ENCODE data around the gene SMARCB1. TPM values are rescaled to one million over a fixed set of nuclear protein-coding genes. Genes with fewer than 3 reads are reported as not detected.

Gene SMARCB1
- total RNA-seq, 2 donors from 2014 or later = 136 to 148 TPM

DNA sequence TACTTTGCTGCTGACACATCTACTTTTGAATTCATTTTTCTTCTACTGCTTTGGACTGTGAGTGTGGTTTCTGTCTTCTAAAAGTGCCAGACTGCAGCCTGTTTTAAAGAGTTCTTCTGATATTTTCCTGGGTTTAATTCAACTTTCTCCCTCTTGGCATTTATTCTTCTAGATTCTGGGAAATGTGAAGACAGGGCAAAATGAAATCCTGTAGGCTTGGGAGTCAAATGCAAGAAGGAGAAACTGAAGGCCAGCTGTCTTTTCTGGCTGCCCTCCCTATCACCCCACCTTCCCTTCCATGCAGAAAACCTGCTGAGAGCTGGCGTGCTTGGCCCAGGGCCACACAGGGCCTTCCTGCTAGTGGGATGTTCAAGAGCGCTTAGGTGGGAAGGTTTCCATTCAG lies 43.5 kb upstream of the SMARCB1 start:
- H3K36me3 ChIP-seq (ENCODE audit: control insufficient read depth, insufficient read depth, low read length) = peaks cover 20% of the 10 kb centered on the region
- TF ChIP-seq, protein P1, sequence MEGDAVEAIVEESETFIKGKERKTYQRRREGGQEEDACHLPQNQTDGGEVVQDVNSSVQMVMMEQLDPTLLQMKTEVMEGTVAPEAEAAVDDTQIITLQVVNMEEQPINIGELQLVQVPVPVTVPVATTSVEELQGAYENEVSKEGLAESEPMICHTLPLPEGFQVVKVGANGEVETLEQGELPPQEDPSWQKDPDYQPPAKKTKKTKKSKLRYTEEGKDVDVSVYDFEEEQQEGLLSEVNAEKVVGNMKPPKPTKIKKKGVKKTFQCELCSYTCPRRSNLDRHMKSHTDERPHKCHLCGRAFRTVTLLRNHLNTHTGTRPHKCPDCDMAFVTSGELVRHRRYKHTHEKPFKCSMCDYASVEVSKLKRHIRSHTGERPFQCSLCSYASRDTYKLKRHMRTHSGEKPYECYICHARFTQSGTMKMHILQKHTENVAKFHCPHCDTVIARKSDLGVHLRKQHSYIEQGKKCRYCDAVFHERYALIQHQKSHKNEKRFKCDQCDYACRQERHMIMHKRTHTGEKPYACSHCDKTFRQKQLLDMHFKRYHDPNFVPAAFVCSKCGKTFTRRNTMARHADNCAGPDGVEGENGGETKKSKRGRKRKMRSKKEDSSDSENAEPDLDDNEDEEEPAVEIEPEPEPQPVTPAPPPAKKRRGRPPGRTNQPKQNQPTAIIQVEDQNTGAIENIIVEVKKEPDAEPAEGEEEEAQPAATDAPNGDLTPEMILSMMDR (conservative IDR thresholded peaks at IDR 0.05) = no peak
- H3K4me3 ChIP-seq (ENCODE audit: low read length) = no peak overlapping the region
- no peak overlapping the region for H3K27ac Mint-ChIP-seq
- no peaks in the 10 kb centered on the region for H3K4me1 ChIP-seq (ENCODE audit: control insufficient read depth, insufficient read depth, low read length)
- no peaks in the 10 kb centered on the region for H3K9me3 ChIP-seq (ENCODE audit: control insufficient read depth, low read length)
- H3K9me3 Mint-ChIP-seq = peaks cover 17% of the 10 kb centered on the region
- WGBS, 2 experiments (ENCODE audit: insufficient coverage in 1 of 2, insufficient read length in 1 of 2) = 63 to 74% methylated on average over 1 to 2 of the region's 2 CpGs
- H3K4me3 Mint-ChIP-seq = no peak overlapping the region
- no peaks in the 10 kb centered on the region for H3K27me3 Mint-ChIP-seq (ENCODE audit: insufficient read depth)
- H3K27me3 ChIP-seq (ENCODE audit: control insufficient read depth, insufficient read depth, low read length, poor library complexity, severe bottlenecking) = no peaks in the 10 kb centered on the region
- no peak for DNase-seq
- H3K27ac ChIP-seq (ENCODE audit: low read depth, low read length) = no peak overlapping the region
- peaks cover 41% of the 10 kb centered on the region for H3K36me3 Mint-ChIP-seq (ENCODE audit: low read depth)
- no peaks in the 10 kb centered on the region for H3K4me1 Mint-ChIP-seq
- H3K9ac ChIP-seq (ENCODE audit: extremely low read depth, low read length, poor library complexity, severe bottlenecking) = no peak overlapping the region

DNA sequence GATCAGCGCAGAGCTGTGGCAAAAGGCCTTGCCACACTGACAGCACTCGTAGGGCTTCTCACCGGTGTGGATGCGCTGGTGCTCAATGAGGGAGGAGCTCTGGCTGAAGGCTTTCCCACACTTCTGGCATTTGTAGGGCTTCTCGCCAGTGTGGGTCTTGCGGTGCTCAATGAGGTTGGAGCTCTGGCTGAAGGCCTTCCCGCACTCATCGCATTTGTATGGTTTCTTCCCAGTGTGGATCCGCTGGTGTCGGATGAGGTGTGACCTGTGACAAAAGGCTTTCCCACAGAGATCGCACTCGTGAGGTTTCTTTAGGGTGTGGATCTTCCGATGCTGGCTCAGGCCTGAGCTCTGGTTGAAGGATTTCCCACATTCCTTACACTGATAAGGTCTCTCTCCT lies 42.8 kb upstream of the SMARCB1 start:
- Histone ChIP-seq H3K9me3 (ENCODE audit: control insufficient read depth, low read length) (no peaks in the 10 kb centered on the region), H3K9ac (ENCODE audit: extremely low read depth, low read length, poor library complexity, severe bottlenecking) (no peak overlapping the region), H3K27me3 (ENCODE audit: control insufficient read depth, insufficient read depth, low read length, poor library complexity, severe bottlenecking) (no peaks in the 10 kb centered on the region), H3K4me1 (ENCODE audit: control insufficient read depth, insufficient read depth, low read length) (no peaks in the 10 kb centered on the region), H3K36me3 (ENCODE audit: control insufficient read depth, insufficient read depth, low read length) (peaks cover 20% of the 10 kb centered on the region), H3K4me3 (ENCODE audit: low read length) (no peak overlapping the region), H3K27ac (ENCODE audit: low read depth, low read length) (no peak overlapping the region)
- Mint-ChIP-seq H3K4me1 (no peaks in the 10 kb centered on the region), H3K36me3 (ENCODE audit: low read depth) (peaks cover 41% of the 10 kb centered on the region), H3K4me3 (no peak overlapping the region), H3K27me3 (ENCODE audit: insufficient read depth) (no peaks in the 10 kb centered on the region), H3K27ac (no peak overlapping the region), H3K9me3 (peaks cover 17% of the 10 kb centered on the region)
- WGBS, 2 experiments (ENCODE audit: insufficient coverage in 1 of 2, insufficient read length in 1 of 2) = 94 to 99% methylated on average over 13 of the region's 13 CpGs
- DNase-seq = no peak
- TF ChIP-seq, protein P1 (conservative IDR thresholded peaks at IDR 0.05) = no peak

DNA sequence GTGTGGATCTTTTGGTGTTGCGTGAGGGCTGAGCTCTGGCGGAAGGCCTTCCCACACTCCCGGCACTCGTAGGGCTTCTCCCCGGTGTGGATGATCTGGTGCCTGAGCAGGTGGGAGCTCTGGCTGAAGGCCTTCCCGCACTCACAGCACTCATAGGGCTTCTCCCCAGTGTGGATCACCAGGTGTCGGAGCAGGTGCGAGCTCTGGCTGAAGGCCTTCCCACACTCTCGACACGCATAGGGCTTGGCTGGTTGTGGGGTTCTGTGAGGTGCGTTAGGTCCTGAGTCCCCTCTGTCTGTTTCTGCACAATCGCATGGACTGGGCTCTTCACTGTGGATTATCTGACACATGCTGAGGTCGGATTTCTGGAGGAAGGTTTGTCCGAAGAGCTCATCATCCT lies 42.3 kb upstream of the SMARCB1 start:
- no peak overlapping the region for H3K4me3 Mint-ChIP-seq
- no peaks in the 10 kb centered on the region for H3K27me3 Mint-ChIP-seq (ENCODE audit: insufficient read depth)
- H3K4me1 Mint-ChIP-seq = no peaks in the 10 kb centered on the region
- WGBS, 2 experiments (ENCODE audit: insufficient coverage in 1 of 2, insufficient read length in 1 of 2) = 97 to 98% methylated on average over 13 to 14 of the region's 14 CpGs
- no peaks in the 10 kb centered on the region for H3K4me1 ChIP-seq (ENCODE audit: control insufficient read depth, insufficient read depth, low read length)
- H3K36me3 ChIP-seq (ENCODE audit: control insufficient read depth, insufficient read depth, low read length) = peaks cover 20% of the 10 kb centered on the region
- H3K27ac Mint-ChIP-seq = no peak overlapping the region
- TF ChIP-seq, protein P1 (conservative IDR thresholded peaks at IDR 0.05) = no peak
- DNase-seq = no peak
- H3K36me3 Mint-ChIP-seq (ENCODE audit: low read depth) = peaks cover 41% of the 10 kb centered on the region
- no peaks in the 10 kb centered on the region for H3K9me3 ChIP-seq (ENCODE audit: control insufficient read depth, low read length)
- H3K4me3 ChIP-seq (ENCODE audit: low read length) = no peak overlapping the region
- peaks cover 17% of the 10 kb centered on the region for H3K9me3 Mint-ChIP-seq
- H3K27me3 ChIP-seq (ENCODE audit: control insufficient read depth, insufficient read depth, low read length, poor library complexity, severe bottlenecking) = no peaks in the 10 kb centered on the region
- H3K27ac ChIP-seq (ENCODE audit: low read depth, low read length) = no peak overlapping the region
- no peak overlapping the region for H3K9ac ChIP-seq (ENCODE audit: extremely low read depth, low read length, poor library complexity, severe bottlenecking)

All from endodermal cell (in vitro differentiated cells).